Measurements from ENCODE around the gene GLMP.

GLMP gene

DNA sequence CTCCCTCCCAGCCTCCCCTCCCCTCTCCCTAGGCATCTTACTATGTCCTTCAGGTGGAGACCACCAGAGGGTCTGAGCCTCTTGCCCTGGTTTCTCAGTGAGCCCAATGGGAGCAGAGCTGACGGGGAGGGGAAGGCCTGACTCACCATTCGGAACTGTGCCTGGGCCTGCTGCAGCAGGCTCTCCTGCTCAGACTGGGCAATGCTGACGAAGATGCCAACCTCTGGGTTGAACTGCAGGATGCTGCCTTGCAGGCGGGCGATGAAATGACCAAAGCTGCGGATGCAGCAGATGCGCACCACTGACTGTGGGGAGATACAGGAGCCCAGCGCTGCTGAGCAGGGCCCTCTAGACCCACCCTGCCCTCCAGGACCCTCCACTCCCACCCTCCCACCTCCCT is 36.6 kb downstream of the GLMP start:
- Histone ChIP-seq H3K9ac (ENCODE audit: low read length) (no peak overlapping the region), H3K23ac (ENCODE audit: low read length in 2 of 2) (no peak overlapping the region), H4K91ac (ENCODE audit: low read length) (no peak overlapping the region), H2BK120ac (ENCODE audit: low read depth, low read length) (no peak overlapping the region), H3K4me2 (ENCODE audit: low read length, poor library complexity, severe bottlenecking) (no peak overlapping the region), H3K14ac (ENCODE audit: low read length in 2 of 2) (no peak overlapping the region), H3K4me3 (ENCODE audit: insufficient read depth in 1 of 2, low read depth in 1 of 2, low read length in 2 of 2) (no peak overlapping the region), H3K27ac (ENCODE audit: low read length, poor library complexity, severe bottlenecking) (no peak overlapping the region), H3K4ac (ENCODE audit: low read depth in 1 of 2, low read length in 2 of 2) (no peak overlapping the region), H2AFZ (ENCODE audit: low read depth, low read length) (no peak overlapping the region), H2BK15ac (ENCODE audit: low read depth, poor library complexity, severe bottlenecking) (no peak overlapping the region), H2AK5ac (ENCODE audit: low read length, severe bottlenecking) (no peak overlapping the region), H3K4me1 (ENCODE audit: control insufficient read depth, insufficient read depth, low read depth, low read length) (no peaks in the 10 kb centered on the region), H3K27me3 (ENCODE audit: control insufficient read depth in 1 of 2, insufficient read depth in 1 of 2, low read length in 2 of 2) (no peaks in the 10 kb centered on the region), H3K9me3 (ENCODE audit: control insufficient read depth, low read length) (no peaks in the 10 kb centered on the region), H3K79me1 (replicated peaks; ENCODE audit: low read length, poor library complexity, severe bottlenecking) (peaks cover 31% of the 10 kb centered on the region), H3K36me3 (ENCODE audit: control insufficient read depth in 1 of 2, insufficient read depth in 2 of 2, low read depth in 1 of 2, low read length in 2 of 2) (peaks cover 83 to 84% of the 10 kb centered on the region in 2 experiments), H2BK5ac (ENCODE audit: low read depth, low read length, poor library complexity, severe bottlenecking) (no peak overlapping the region), H2BK12ac (ENCODE audit: low read length in 2 of 2) (no peak overlapping the region), H3K18ac (ENCODE audit: low read depth in 1 of 2, low read length in 2 of 2) (no peak overlapping the region), H4K8ac (ENCODE audit: low read length) (no peak overlapping the region)
- no peak for DNase-seq
- 99% methylated on average over 6 of the region's 8 CpGs for WGBS

DNA sequence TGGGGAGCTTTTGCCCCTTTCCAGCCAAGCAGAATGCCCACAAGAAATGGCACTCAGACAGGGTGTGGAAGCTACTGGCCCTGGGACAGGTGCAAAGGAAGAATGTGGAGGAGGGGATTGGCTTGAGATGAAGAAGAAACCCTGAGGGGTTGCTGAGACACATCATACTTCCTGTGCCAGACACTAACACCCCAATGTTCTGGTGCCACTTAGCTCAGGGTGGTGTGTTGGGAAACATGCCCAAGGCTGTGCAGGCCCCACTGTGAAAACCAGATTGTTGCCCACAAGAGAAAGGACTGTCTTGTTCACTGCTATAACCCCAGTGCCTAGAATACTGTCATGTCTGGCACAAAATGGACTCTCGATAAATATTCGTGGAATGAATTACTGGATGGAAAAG is 37.8 kb downstream of the GLMP start:
- no peak overlapping the region for H2AK5ac ChIP-seq (ENCODE audit: low read length, severe bottlenecking)
- no peak overlapping the region for H3K9ac ChIP-seq (ENCODE audit: low read length)
- H3K14ac ChIP-seq (ENCODE audit: low read length in 2 of 2) = no peak overlapping the region
- no peak overlapping the region for H3K18ac ChIP-seq (ENCODE audit: low read depth in 1 of 2, low read length in 2 of 2)
- peaks cover 32% of the 10 kb centered on the region for H3K79me1 ChIP-seq (replicated peaks; ENCODE audit: low read length, poor library complexity, severe bottlenecking)
- H2BK120ac ChIP-seq (ENCODE audit: low read depth, low read length) = no peak overlapping the region
- no peak overlapping the region for H2AFZ ChIP-seq (ENCODE audit: low read depth, low read length)
- H2BK15ac ChIP-seq (ENCODE audit: low read depth, poor library complexity, severe bottlenecking) = no peak overlapping the region
- no peak overlapping the region for H4K8ac ChIP-seq (ENCODE audit: low read length)
- peaks cover 85 to 87% of the 10 kb centered on the region in 2 experiments for H3K36me3 ChIP-seq (ENCODE audit: control insufficient read depth in 1 of 2, insufficient read depth in 2 of 2, low read depth in 1 of 2, low read length in 2 of 2)
- no peaks in the 10 kb centered on the region for H3K4me1 ChIP-seq (ENCODE audit: control insufficient read depth, insufficient read depth, low read depth, low read length)
- H2BK12ac ChIP-seq (ENCODE audit: low read length in 2 of 2) = no peak overlapping the region
- no peak overlapping the region for H3K23ac ChIP-seq (ENCODE audit: low read length in 2 of 2)
- no peak overlapping the region for H3K4me2 ChIP-seq (ENCODE audit: low read length, poor library complexity, severe bottlenecking)
- no peak overlapping the region for H4K91ac ChIP-seq (ENCODE audit: low read length)
- DNase-seq = no peak
- H2BK5ac ChIP-seq (ENCODE audit: low read depth, low read length, poor library complexity, severe bottlenecking) = no peak overlapping the region
- WGBS = 98% methylated on average over 2 of the region's 2 CpGs
- H3K4ac ChIP-seq (ENCODE audit: low read depth in 1 of 2, low read length in 2 of 2) = no peak overlapping the region
- no peak overlapping the region for H3K27ac ChIP-seq (ENCODE audit: low read length, poor library complexity, severe bottlenecking)
- H3K4me3 ChIP-seq (ENCODE audit: insufficient read depth in 1 of 2, low read depth in 1 of 2, low read length in 2 of 2) = no peak overlapping the region
- no peaks in the 10 kb centered on the region for H3K27me3 ChIP-seq (ENCODE audit: control insufficient read depth in 1 of 2, insufficient read depth in 1 of 2, low read length in 2 of 2)
- H3K9me3 ChIP-seq (ENCODE audit: control insufficient read depth, low read length) = no peaks in the 10 kb centered on the region

- H3K9me3 ChIP-seq (ENCODE audit: control insufficient read depth, low read length) = no peaks in the 10 kb centered on the region
- H3K27ac ChIP-seq (ENCODE audit: low read length, poor library complexity, severe bottlenecking) = no peak overlapping the region
- no peak overlapping the region for H2AFZ ChIP-seq (ENCODE audit: low read depth, low read length)
- H3K79me1 ChIP-seq (replicated peaks; ENCODE audit: low read length, poor library complexity, severe bottlenecking) = peaks cover 20% of the 10 kb centered on the region
- H2BK120ac ChIP-seq (ENCODE audit: low read depth, low read length) = no peak overlapping the region
- no peak overlapping the region for H4K8ac ChIP-seq (ENCODE audit: low read length)
- no peak overlapping the region for H3K4ac ChIP-seq (ENCODE audit: low read depth in 1 of 2, low read length in 2 of 2)
- no peak overlapping the region for H2BK12ac ChIP-seq (ENCODE audit: low read length in 2 of 2)
- WGBS = 92% methylated on average over 3 of the region's 3 CpGs
- no peak overlapping the region for H3K9ac ChIP-seq (ENCODE audit: low read length)
- H3K4me2 ChIP-seq (ENCODE audit: low read length, poor library complexity, severe bottlenecking) = no peak overlapping the region
- no peak overlapping the region for H3K14ac ChIP-seq (ENCODE audit: low read length in 2 of 2)
- DNase-seq = no peak
- no peaks in the 10 kb centered on the region for H3K4me1 ChIP-seq (ENCODE audit: control insufficient read depth, insufficient read depth, low read depth, low read length)
- H4K91ac ChIP-seq (ENCODE audit: low read length) = no peak overlapping the region
- no peak overlapping the region for H2BK5ac ChIP-seq (ENCODE audit: low read depth, low read length, poor library complexity, severe bottlenecking)
- H3K36me3 ChIP-seq (ENCODE audit: control insufficient read depth in 1 of 2, insufficient read depth in 2 of 2, low read depth in 1 of 2, low read length in 2 of 2) = peaks cover 89 to 90% of the 10 kb centered on the region in 2 experiments
- no peak overlapping the region for H3K23ac ChIP-seq (ENCODE audit: low read length in 2 of 2)
- no peak overlapping the region for H2BK15ac ChIP-seq (ENCODE audit: low read depth, poor library complexity, severe bottlenecking)
- H3K4me3 ChIP-seq (ENCODE audit: insufficient read depth in 1 of 2, low read depth in 1 of 2, low read length in 2 of 2) = no peak overlapping the region
- H3K27me3 ChIP-seq (ENCODE audit: control insufficient read depth in 1 of 2, insufficient read depth in 1 of 2, low read length in 2 of 2) = no peaks in the 10 kb centered on the region
- no peak overlapping the region for H3K18ac ChIP-seq (ENCODE audit: low read depth in 1 of 2, low read length in 2 of 2)
- no peak overlapping the region for H2AK5ac ChIP-seq (ENCODE audit: low read length, severe bottlenecking)
Observed at GRCh38 chr1:156253634-156254033, 41.8 kb downstream of the GLMP start.

GRCh38 chr1:156251527-156251926 is 44.0 kb downstream of the GLMP start:
- DNase-seq = no peak
- no peak overlapping the region for H2AFZ ChIP-seq (ENCODE audit: low read depth, low read length)

More at GRCh38 chr1:156251527-156251926, 44.0 kb downstream of the GLMP start:
- Histone ChIP-seq H4K8ac (ENCODE audit: low read length) (no peak overlapping the region), H3K4me1 (ENCODE audit: control insufficient read depth, insufficient read depth, low read depth, low read length) (no peaks in the 10 kb centered on the region), H3K4me3 (ENCODE audit: insufficient read depth in 1 of 2, low read depth in 1 of 2, low read length in 2 of 2) (no peak overlapping the region), H2BK12ac (ENCODE audit: low read length in 2 of 2) (no peak overlapping the region), H3K27me3 (ENCODE audit: control insufficient read depth in 1 of 2, insufficient read depth in 1 of 2, low read length in 2 of 2) (peaks cover 0 to 6% of the 10 kb centered on the region in 2 experiments), H2BK120ac (ENCODE audit: low read depth, low read length) (no peak overlapping the region), H4K91ac (ENCODE audit: low read length) (no peak overlapping the region), H2BK15ac (ENCODE audit: low read depth, poor library complexity, severe bottlenecking) (no peak overlapping the region), H2BK5ac (ENCODE audit: low read depth, low read length, poor library complexity, severe bottlenecking) (no peak overlapping the region), H2AK5ac (ENCODE audit: low read length, severe bottlenecking) (no peak overlapping the region), H3K36me3 (ENCODE audit: control insufficient read depth in 1 of 2, insufficient read depth in 2 of 2, low read depth in 1 of 2, low read length in 2 of 2) (peaks cover 70 to 81% of the 10 kb centered on the region in 2 experiments), H3K14ac (ENCODE audit: low read length in 2 of 2) (no peak overlapping the region), H3K23ac (ENCODE audit: low read length in 2 of 2) (no peak overlapping the region), H3K4ac (ENCODE audit: low read depth in 1 of 2, low read length in 2 of 2) (no peak overlapping the region), H3K9me3 (ENCODE audit: control insufficient read depth, low read length) (no peaks in the 10 kb centered on the region), H3K4me2 (ENCODE audit: low read length, poor library complexity, severe bottlenecking) (no peak overlapping the region), H3K9ac (ENCODE audit: low read length) (no peak overlapping the region), H3K79me1 (replicated peaks; ENCODE audit: low read length, poor library complexity, severe bottlenecking) (peaks cover 7% of the 10 kb centered on the region), H3K18ac (ENCODE audit: low read depth in 1 of 2, low read length in 2 of 2) (no peak overlapping the region), H3K27ac (ENCODE audit: low read length, poor library complexity, severe bottlenecking) (no peak overlapping the region)
- WGBS = 12% methylated on average over 3 of the region's 3 CpGs
